WTC11 (cell line): ENCODE results near the gene PI4KB. TPM values are rescaled to one million over a fixed set of nuclear protein-coding genes. Genes with fewer than 3 reads are reported as not detected.

Experiments used
- ATF3 ChIP-seq: sonication (generic); formaldehyde crosslinking; conservative IDR thresholded peaks from 2 replicates; pipeline ENCODE4 v1.8.1; 2022; ENCODE audit warnings: mild to moderate bottlenecking, missing genetic modification reagents
- ATF6 ChIP-seq: sonication (generic); formaldehyde crosslinking; IDR thresholded peaks from 2 replicates; pipeline ENCODE4 v1.8.1; 2023; ENCODE audit warnings: mild to moderate bottlenecking, missing genetic modification reagents
- CBFB ChIP-seq: sonication (generic); formaldehyde crosslinking; IDR thresholded peaks from 2 replicates; pipeline ENCODE4 v1.8.1; 2022; ENCODE audit warnings: mild to moderate bottlenecking, low read depth, missing genetic modification reagents
- E2F5 ChIP-seq: sonication (generic); formaldehyde crosslinking; IDR thresholded peaks from 2 replicates; pipeline ENCODE4 v1.8.1; 2022; ENCODE audit warnings: mild to moderate bottlenecking, moderate library complexity, missing genetic modification reagents
- ERG ChIP-seq: fragments of 250-450 bp; sonication (Bioruptor Pico); IDR thresholded peaks from 2 replicates; pipeline ENCODE4 v1.8.0; 2021; ENCODE audit warnings: mild to moderate bottlenecking
- FOXJ3 ChIP-seq: sonication (generic); formaldehyde crosslinking; IDR thresholded peaks from 2 replicates; pipeline ENCODE4 v1.9.0; 2021; ENCODE audit warnings: missing genetic modification reagents, mild to moderate bottlenecking, borderline replicate concordance
- FOXK1 ChIP-seq: sonication (generic); formaldehyde crosslinking; IDR thresholded peaks from 2 replicates; pipeline ENCODE4 v1.8.0; 2022; ENCODE audit warnings: mild to moderate bottlenecking, moderate library complexity, missing genetic modification reagents
- GRHL2 ChIP-seq: fragments of 250-450 bp; sonication (Bioruptor Pico); IDR thresholded peaks from 2 replicates; pipeline ENCODE4 v1.8.0; 2022; ENCODE audit warnings: mild to moderate bottlenecking, moderate library complexity; ENCODE audit not compliant: insufficient replicate concordance, severe bottlenecking
- JAZF1 ChIP-seq: fragments of 250-450 bp; sonication (Bioruptor Pico); IDR thresholded peaks from 2 replicates; pipeline ENCODE4 v1.9.0; 2021; ENCODE audit warnings: moderate library complexity, mild to moderate bottlenecking, inconsistent platforms
- KAT7 ChIP-seq: sonication (generic); formaldehyde crosslinking; IDR thresholded peaks from 2 replicates; pipeline ENCODE4 v1.8.1; 2023; ENCODE audit warnings: missing genetic modification reagents, mild to moderate bottlenecking, borderline replicate concordance
- MXD4 ChIP-seq: fragments of 250-450 bp; sonication (Bioruptor Pico); IDR thresholded peaks from 2 replicates; pipeline ENCODE4 v1.8.0; 2021; ENCODE audit warnings: mild to moderate bottlenecking, moderate library complexity, borderline replicate concordance
- NFYB ChIP-seq: sonication (generic); formaldehyde crosslinking; conservative IDR thresholded peaks from 2 replicates; pipeline ENCODE4 v1.8.0; 2022; ENCODE audit warnings: low read depth, missing genetic modification reagents
- OVOL2 ChIP-seq: fragments of 250-450 bp; sonication (Bioruptor Pico); IDR thresholded peaks from 2 replicates; pipeline ENCODE4 v1.9.0; 2021; ENCODE audit warnings: mild to moderate bottlenecking, borderline replicate concordance
- SMAD3 ChIP-seq: sonication (generic); formaldehyde crosslinking; IDR thresholded peaks from 2 replicates; pipeline ENCODE4 v1.8.0; 2022; ENCODE audit warnings: missing genetic modification reagents, mild to moderate bottlenecking, borderline replicate concordance
- SOX15 ChIP-seq: fragments of 250-450 bp; sonication (Bioruptor Pico); IDR thresholded peaks from 2 replicates; pipeline ENCODE4 v1.9.0; 2021; ENCODE audit warnings: mild to moderate bottlenecking
- USF2 ChIP-seq: sonication (generic); formaldehyde crosslinking; IDR thresholded peaks from 2 replicates; pipeline ENCODE4 v1.8.1; 2023; ENCODE audit warnings: mild to moderate bottlenecking, missing genetic modification reagents, moderate library complexity
- ZBTB43 ChIP-seq: sonication (generic); formaldehyde crosslinking; IDR thresholded peaks from 2 replicates; pipeline ENCODE4 v1.8.1; 2023; ENCODE audit warnings: mild to moderate bottlenecking, missing genetic modification reagents
- ZNF121 ChIP-seq: sonication (generic); formaldehyde crosslinking; IDR thresholded peaks from 2 replicates; pipeline ENCODE4 v1.8.0; 2023; ENCODE audit warnings: missing genetic modification reagents
- ZNF232 ChIP-seq: sonication (generic); formaldehyde crosslinking; IDR thresholded peaks from 2 replicates; pipeline ENCODE4 v1.8.0; 2022; ENCODE audit warnings: mild to moderate bottlenecking, missing genetic modification reagents
- ZNF317 ChIP-seq: sonication (generic); formaldehyde crosslinking; IDR thresholded peaks from 2 replicates; pipeline ENCODE4 v1.8.1; 2023; ENCODE audit warnings: low read depth, mild to moderate bottlenecking, moderate library complexity, missing genetic modification reagents, borderline replicate concordance
- ZNF396 ChIP-seq: fragments of 250-450 bp; sonication (Bioruptor Pico); IDR thresholded peaks from 2 replicates; pipeline ENCODE4 v1.8.0; 2021; ENCODE audit warnings: mild to moderate bottlenecking, moderate library complexity, borderline replicate concordance
- ZNF425 ChIP-seq: fragments of 250-450 bp; sonication (Bioruptor Pico); conservative IDR thresholded peaks from 2 replicates; pipeline ENCODE4 v1.9.0; 2021; ENCODE audit warnings: mild to moderate bottlenecking
- ZNF512 ChIP-seq: sonication (generic); formaldehyde crosslinking; IDR thresholded peaks from 2 replicates; pipeline ENCODE4 v1.8.1; 2022; ENCODE audit warnings: missing genetic modification reagents, borderline replicate concordance
- ZSCAN18 ChIP-seq: fragments of 250-450 bp; sonication (Bioruptor Pico); IDR thresholded peaks from 2 replicates; pipeline ENCODE4 v2.1.2; 2022; ENCODE audit warnings: mild to moderate bottlenecking, moderate library complexity
- total RNA-seq: library from RNA; stranded (reverse); gene quantifications from 3 replicates; pipeline ENCODE4 v1.2.3, GENCODE V29; 2021

PI4KB gene
- total RNA-seq, 1 experiment from 2014 or later = 33.6 TPM

GRCh38 chr1:151281225-151281968 is 45.8 kb downstream of the PI4KB start (continued):
- TF ChIP-seq E2F5 (CRISPR knock-in tag) (peak; percentile 89), OVOL2 (CRISPR knock-in tag) (no peak), SMAD3 (CRISPR knock-in tag) (peak; percentile 69; the same call in 1 of the 2 replicates), ZNF425 (no peak), CBFB (CRISPR knock-in tag) (no peak), ZNF232 (CRISPR knock-in tag) (peak; percentile 75), KAT7 (CRISPR knock-in tag) (no peak), ZNF396 (no peak), ATF3 (CRISPR knock-in tag) (no peak; the same call in 1 of the 2 replicates), ZNF121 (no peak), GRHL2 (no peak), ZSCAN18 (no peak), NFYB (no peak), SOX15 (CRISPR knock-in tag) (0 out of 2 replicates have a peak, but pooled peaks have one; percentile 69), ERG (CRISPR knock-in tag) (no peak), MXD4 (CRISPR knock-in tag) (no peak), ZBTB43 (CRISPR knock-in tag) (peak; percentile 80; the same call in 1 of the 2 replicates), FOXJ3 (CRISPR knock-in tag) (no peak), USF2 (no peak), ZNF317 (no peak), ZNF512 (CRISPR knock-in tag) (no peak), JAZF1 (no peak), ATF6 (no peak), FOXK1 (CRISPR knock-in tag) (no peak; the same call in 1 of the 2 replicates)
